OCI-LY7 (cell line): ENCODE measurements around the gene MAST2.

Experiments used
- EZH2phosphoT487 ChIP-seq: fragments of 200-600 bp; sonication (generic); IDR thresholded peaks from 2 replicates; pipeline ENCODE4 v1.6.1; 2018; ENCODE audit warnings: low read depth, borderline replicate concordance, mild to moderate bottlenecking, mixed run types, antibody characterized with exemption, low read length, moderate library complexity, mixed read lengths
- TF ChIP-seq, protein P1 (sequence below): fragments of 200-600 bp; sonication (generic); conservative IDR thresholded peaks from 2 replicates; pipeline ENCODE4 v1.5.1; 2014; ENCODE audit warnings: mild to moderate bottlenecking, antibody characterized with exemption, low read length, moderate library complexity, mixed read lengths

DNA sequence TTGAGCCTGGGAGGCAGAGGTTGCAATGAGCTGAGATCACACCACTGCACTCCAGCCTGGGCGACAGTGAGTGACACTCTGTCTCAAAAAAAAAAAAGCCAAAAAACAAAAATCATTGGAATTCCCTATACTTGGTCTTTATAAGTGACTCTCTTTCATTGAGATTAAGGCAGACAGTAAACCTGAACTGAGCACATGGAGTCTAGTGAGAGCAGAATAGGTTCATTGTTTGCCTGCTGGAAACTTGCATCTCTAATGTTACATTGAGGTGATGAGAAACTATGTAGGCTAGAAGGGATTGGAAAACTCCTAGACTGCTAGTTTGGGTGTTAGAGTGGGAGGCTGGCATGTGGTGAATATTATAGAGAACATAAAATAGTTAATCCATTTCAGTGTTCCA, 25.4 kb downstream of the MAST2 start:
- TF ChIP-seq, protein P1, sequence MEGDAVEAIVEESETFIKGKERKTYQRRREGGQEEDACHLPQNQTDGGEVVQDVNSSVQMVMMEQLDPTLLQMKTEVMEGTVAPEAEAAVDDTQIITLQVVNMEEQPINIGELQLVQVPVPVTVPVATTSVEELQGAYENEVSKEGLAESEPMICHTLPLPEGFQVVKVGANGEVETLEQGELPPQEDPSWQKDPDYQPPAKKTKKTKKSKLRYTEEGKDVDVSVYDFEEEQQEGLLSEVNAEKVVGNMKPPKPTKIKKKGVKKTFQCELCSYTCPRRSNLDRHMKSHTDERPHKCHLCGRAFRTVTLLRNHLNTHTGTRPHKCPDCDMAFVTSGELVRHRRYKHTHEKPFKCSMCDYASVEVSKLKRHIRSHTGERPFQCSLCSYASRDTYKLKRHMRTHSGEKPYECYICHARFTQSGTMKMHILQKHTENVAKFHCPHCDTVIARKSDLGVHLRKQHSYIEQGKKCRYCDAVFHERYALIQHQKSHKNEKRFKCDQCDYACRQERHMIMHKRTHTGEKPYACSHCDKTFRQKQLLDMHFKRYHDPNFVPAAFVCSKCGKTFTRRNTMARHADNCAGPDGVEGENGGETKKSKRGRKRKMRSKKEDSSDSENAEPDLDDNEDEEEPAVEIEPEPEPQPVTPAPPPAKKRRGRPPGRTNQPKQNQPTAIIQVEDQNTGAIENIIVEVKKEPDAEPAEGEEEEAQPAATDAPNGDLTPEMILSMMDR = no peak
- TF ChIP-seq EZH2phosphoT487 = no peak
